Neural progenitor cell (in vitro differentiated cells): ENCODE data around the gene PLCZ1. TPM values are rescaled to one million over a fixed set of nuclear protein-coding genes. Genes with fewer than 3 reads are reported as not detected.
"Not testable (repeated sequence)": the region's sequence is repeated elsewhere in the genome, so short reads cannot be mapped to it uniquely, and the experiment has no call there.

Experiments used
- DNase-seq: peaks from one replicate; pipeline ENCODE4 v3.0.0-alpha.2; 2016; ENCODE audit warnings: low spot score
- H2AFZ ChIP-seq: fragments of 200-600 bp; sonication (generic); replicated peaks from 2 replicates; pipeline ENCODE4 v1.6.1; 2016; ENCODE audit warnings: antibody characterized with exemption
- H3F3A ChIP-seq: fragments of 200-600 bp; sonication (generic); 2 replicates; pipeline ENCODE4 v1.6.1; 2016; ENCODE audit warnings: antibody characterized with exemption, low read depth
- H3K27ac ChIP-seq: fragments of 200-600 bp; sonication (generic); 2 replicates; pipeline ENCODE4 v1.5.1; 2016; ENCODE audit warnings: mild to moderate bottlenecking
- H3K27me3 ChIP-seq: fragments of 200-600 bp; sonication (generic); 2 replicates; pipeline ENCODE4 v1.6.1; 2016; ENCODE audit warnings: mild to moderate bottlenecking, moderate library complexity
- H3K36me3 ChIP-seq: fragments of 200-600 bp; sonication (generic); 2 replicates; pipeline ENCODE4 v1.5.1; 2016
- H3K4me1 ChIP-seq: fragments of 200-600 bp; sonication (generic); 2 replicates; pipeline ENCODE4 v1.6.1; 2016; ENCODE audit warnings: mixed run types
- H3K4me2 ChIP-seq: fragments of 200-600 bp; sonication (generic); 2 replicates; pipeline ENCODE4 v1.6.1; 2016
- H3K4me3 ChIP-seq: fragments of 200-600 bp; sonication (generic); 2 replicates; pipeline ENCODE4 v1.5.1; 2016
- H3K79me2 ChIP-seq: fragments of 200-600 bp; sonication (generic); 2 replicates; pipeline ENCODE4 v1.6.1; 2016; ENCODE audit warnings: low read depth
- H3K9ac ChIP-seq: fragments of 200-600 bp; sonication (generic); 2 replicates; pipeline ENCODE4 v1.6.1; 2016
- H3K9me3 ChIP-seq: fragments of 200-600 bp; sonication (generic); 2 replicates; pipeline ENCODE4 v1.5.1; 2016; ENCODE audit warnings: low read depth
- H4K20me1 ChIP-seq: fragments of 200-600 bp; sonication (generic); 2 replicates; pipeline ENCODE4 v1.6.1; 2016; ENCODE audit warnings: low read depth
- H3K27ac Mint-ChIP-seq: 3 replicates; pipeline ENCODE4 v1.8.0; 2021; ENCODE audit warnings: mixed read lengths
- H3K27me3 Mint-ChIP-seq: 2 replicates; pipeline ENCODE4 v1.8.0; 2022; ENCODE audit warnings: low read depth, mild to moderate bottlenecking, inconsistent platforms, moderate library complexity, mixed read lengths; ENCODE audit not compliant: insufficient read depth
- H3K36me3 Mint-ChIP-seq: 3 replicates; pipeline ENCODE4 v1.8.0; 2021; ENCODE audit warnings: mixed read lengths
- H3K4me1 Mint-ChIP-seq: 3 replicates; pipeline ENCODE4 v1.8.0; 2021; ENCODE audit warnings: mixed read lengths
- H3K4me3 Mint-ChIP-seq: 3 replicates; pipeline ENCODE4 v1.8.0; 2021; ENCODE audit warnings: mild to moderate bottlenecking, moderate library complexity, mixed read lengths
- H3K9me3 Mint-ChIP-seq: 3 replicates; pipeline ENCODE4 v1.8.0; 2020; ENCODE audit warnings: mixed read lengths
- EZH2 ChIP-seq: fragments of 200-600 bp; sonication (generic); IDR thresholded peaks from 2 replicates; pipeline ENCODE4 v1.6.1; 2017; ENCODE audit warnings: antibody characterized with exemption, mild to moderate bottlenecking, moderate library complexity
- EZH2phosphoT487 ChIP-seq: fragments of 200-600 bp; sonication (generic); IDR thresholded peaks from 2 replicates; pipeline ENCODE4 v1.6.1; 2017; ENCODE audit warnings: antibody characterized with exemption
- total RNA-seq: library from RNA; depleted of rRNA; stranded (reverse); fragments of >200 nt; gene quantifications from 2 replicates; pipeline ENCODE4 v1.2.3, GENCODE V29; 2015; ENCODE audit warnings: low replicate concordance
- TF ChIP-seq, protein P1 (sequence below): fragments of 200-600 bp; sonication (generic); IDR thresholded peaks from 2 replicates; pipeline ENCODE4 v1.5.1; 2017; ENCODE audit warnings: antibody characterized with exemption, mild to moderate bottlenecking

The PLCZ1 gene
- total RNA-seq, 1 donor from 2014 or later, result not detected

DNA sequence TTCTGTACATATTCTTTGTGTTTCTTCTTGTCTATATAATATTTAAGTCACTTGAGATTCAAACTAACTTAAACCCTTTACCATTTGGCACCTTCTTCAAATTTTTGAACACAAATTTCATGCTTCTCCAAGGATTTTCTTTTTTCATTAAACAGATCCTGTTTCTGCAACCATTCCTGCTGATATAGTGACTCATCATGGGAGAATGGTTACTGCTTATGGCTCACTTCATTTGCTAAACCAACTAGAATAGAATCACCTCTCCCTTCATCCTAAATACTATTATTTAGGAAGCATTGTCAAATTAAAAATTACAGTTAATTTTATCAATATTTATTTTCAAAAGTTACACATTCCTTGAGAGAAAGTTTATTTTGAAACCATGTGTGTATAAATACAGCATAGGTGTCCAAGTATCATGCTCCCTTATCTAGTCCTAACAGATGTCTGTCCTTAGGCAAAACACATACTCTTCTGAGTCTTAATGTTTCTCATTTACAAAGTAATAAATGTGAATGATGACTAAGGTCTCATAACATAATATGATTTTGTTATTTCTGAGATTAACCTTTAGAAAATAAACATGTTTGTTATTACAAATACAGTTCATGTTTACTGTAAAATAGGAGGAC is 40.7 kb downstream of the PLCZ1 start:
- Histone ChIP-seq H3K9me3 (no peaks in the 10 kb centered on the region), H3K79me2 (no peaks in the 10 kb centered on the region), H3K27me3 (no peaks in the 10 kb centered on the region), H3K4me2 (no peak overlapping the region), H4K20me1 (no peaks in the 10 kb centered on the region), H3K4me1 (no peaks in the 10 kb centered on the region), H3K9ac (no peak overlapping the region), H3K36me3 (no peaks in the 10 kb centered on the region), H3K4me3 (no peak overlapping the region), H3K27ac (no peak overlapping the region), H2AFZ (no peak overlapping the region), H3F3A (no peaks in the 10 kb centered on the region)
- H3K27me3 Mint-ChIP-seq, result peaks cover 2% of the 10 kb centered on the region
- no peak for DNase-seq
- H3K36me3 Mint-ChIP-seq, result no peaks in the 10 kb centered on the region
- H3K4me3 Mint-ChIP-seq, result no peak overlapping the region
- H3K27ac Mint-ChIP-seq, result peak overlapping the region; percentile 85
- H3K4me1 Mint-ChIP-seq, result peaks cover 12% of the 10 kb centered on the region
- peaks cover 6% of the 10 kb centered on the region for H3K9me3 Mint-ChIP-seq
- TF ChIP-seq, protein P1, sequence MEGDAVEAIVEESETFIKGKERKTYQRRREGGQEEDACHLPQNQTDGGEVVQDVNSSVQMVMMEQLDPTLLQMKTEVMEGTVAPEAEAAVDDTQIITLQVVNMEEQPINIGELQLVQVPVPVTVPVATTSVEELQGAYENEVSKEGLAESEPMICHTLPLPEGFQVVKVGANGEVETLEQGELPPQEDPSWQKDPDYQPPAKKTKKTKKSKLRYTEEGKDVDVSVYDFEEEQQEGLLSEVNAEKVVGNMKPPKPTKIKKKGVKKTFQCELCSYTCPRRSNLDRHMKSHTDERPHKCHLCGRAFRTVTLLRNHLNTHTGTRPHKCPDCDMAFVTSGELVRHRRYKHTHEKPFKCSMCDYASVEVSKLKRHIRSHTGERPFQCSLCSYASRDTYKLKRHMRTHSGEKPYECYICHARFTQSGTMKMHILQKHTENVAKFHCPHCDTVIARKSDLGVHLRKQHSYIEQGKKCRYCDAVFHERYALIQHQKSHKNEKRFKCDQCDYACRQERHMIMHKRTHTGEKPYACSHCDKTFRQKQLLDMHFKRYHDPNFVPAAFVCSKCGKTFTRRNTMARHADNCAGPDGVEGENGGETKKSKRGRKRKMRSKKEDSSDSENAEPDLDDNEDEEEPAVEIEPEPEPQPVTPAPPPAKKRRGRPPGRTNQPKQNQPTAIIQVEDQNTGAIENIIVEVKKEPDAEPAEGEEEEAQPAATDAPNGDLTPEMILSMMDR, result no peak
- no peak for TF ChIP-seq EZH2phosphoT487
- TF ChIP-seq EZH2, result no peak

DNA sequence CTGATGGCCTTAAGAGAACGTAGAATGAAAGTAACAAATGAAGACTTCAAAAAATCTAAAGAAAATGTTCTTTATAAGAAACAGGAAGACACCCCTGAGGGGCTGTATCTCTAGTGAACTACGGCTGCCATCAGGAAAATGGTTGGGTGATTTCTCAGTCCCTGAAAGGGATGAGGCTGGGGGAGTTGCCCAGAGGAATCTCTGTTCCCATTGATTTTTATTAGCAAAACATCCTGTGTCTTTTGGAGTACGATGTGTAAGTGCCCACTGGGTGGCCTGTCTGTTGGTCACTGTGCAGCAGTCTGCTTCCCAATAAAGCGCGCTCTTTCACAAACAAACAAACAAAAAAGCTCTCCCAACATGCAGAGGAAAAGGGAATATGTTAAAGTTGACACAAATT is 43.8 kb downstream of the PLCZ1 start:
- H3K4me3 ChIP-seq, H3K36me3 Mint-ChIP-seq, H3K4me2 ChIP-seq, H2AFZ ChIP-seq, H3K9ac ChIP-seq, H3K27me3 Mint-ChIP-seq, H3K4me1 ChIP-seq, H3K36me3 ChIP-seq, H3K4me1 Mint-ChIP-seq, H3K9me3 Mint-ChIP-seq, H3F3A ChIP-seq, H3K27ac Mint-ChIP-seq, H4K20me1 ChIP-seq, H3K27me3 ChIP-seq, H3K27ac ChIP-seq, H3K9me3 ChIP-seq, H3K79me2 ChIP-seq, H3K4me3 Mint-ChIP-seq, DNase-seq: not testable (repeated sequence)

DNA sequence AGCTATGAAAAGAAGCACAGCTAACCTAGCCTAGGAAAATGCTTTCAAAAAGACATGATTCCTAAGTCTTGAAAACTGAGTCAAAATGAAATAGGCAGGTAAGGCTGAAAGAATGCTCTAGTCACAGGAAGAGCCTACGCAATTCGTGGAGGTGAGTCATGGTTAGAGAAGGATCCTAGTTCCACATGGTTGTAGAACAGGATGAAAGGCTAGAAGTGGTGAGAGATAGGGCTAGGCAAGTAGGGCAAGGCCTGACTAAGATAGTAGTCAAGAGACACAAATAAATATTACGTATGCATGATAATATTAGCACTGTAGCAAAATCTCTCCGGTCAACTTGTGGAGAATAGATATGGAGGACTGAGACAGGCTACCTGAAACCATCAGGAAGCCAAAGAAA is 47.2 kb downstream of the PLCZ1 start:
- H3K27ac Mint-ChIP-seq, result no peak overlapping the region
- Histone ChIP-seq H3K4me1 (no peaks in the 10 kb centered on the region), H3K27me3 (no peaks in the 10 kb centered on the region), H2AFZ (no peak overlapping the region), H3K4me2 (no peak overlapping the region), H3K9me3 (no peaks in the 10 kb centered on the region), H3K27ac (no peak overlapping the region), H3F3A (no peaks in the 10 kb centered on the region), H3K4me3 (no peak overlapping the region), H3K9ac (no peak overlapping the region), H3K36me3 (no peaks in the 10 kb centered on the region), H3K79me2 (no peaks in the 10 kb centered on the region), H4K20me1 (no peaks in the 10 kb centered on the region)
- H3K27me3 Mint-ChIP-seq, result peaks cover 2% of the 10 kb centered on the region
- H3K4me1 Mint-ChIP-seq, result peaks cover 2% of the 10 kb centered on the region
- peaks cover 6% of the 10 kb centered on the region for H3K9me3 Mint-ChIP-seq
- no peak overlapping the region for H3K4me3 Mint-ChIP-seq
- no peak for DNase-seq
- H3K36me3 Mint-ChIP-seq, result no peaks in the 10 kb centered on the region
- TF ChIP-seq EZH2phosphoT487 (no peak), EZH2 (no peak)
- TF ChIP-seq, protein P1, result no peak

DNA sequence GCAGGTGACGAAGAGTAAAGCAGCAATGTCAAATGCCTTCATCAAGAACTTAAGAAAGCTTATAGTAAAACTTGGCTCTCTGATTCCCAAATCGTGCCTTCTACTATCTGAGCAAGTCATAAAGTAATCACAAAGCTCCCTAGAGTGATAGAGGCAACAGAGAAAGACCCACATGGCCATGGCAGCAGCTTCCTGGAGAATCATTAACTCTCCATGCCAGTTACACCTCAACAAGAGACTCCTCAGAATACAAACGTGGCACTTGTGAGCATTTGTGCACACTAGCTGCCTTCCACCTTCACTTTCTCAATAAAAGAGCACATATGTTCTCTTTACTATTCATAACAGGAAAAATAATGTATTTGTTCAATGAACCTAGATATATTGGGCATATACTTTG is 48.0 kb downstream of the PLCZ1 start:
- Histone ChIP-seq H3K27me3 (no peaks in the 10 kb centered on the region), H3K4me1 (no peaks in the 10 kb centered on the region), H3K4me3 (no peak overlapping the region), H4K20me1 (no peaks in the 10 kb centered on the region), H3K79me2 (no peaks in the 10 kb centered on the region), H2AFZ (no peak overlapping the region), H3K27ac (no peak overlapping the region), H3K9ac (no peak overlapping the region), H3K4me2 (no peak overlapping the region), H3K9me3 (no peaks in the 10 kb centered on the region), H3K36me3 (no peaks in the 10 kb centered on the region), H3F3A (no peaks in the 10 kb centered on the region)
- TF ChIP-seq, protein P1, result no peak
- TF ChIP-seq EZH2phosphoT487 (no peak), EZH2 (no peak)
- Mint-ChIP-seq H3K9me3 (peaks cover 6% of the 10 kb centered on the region), H3K4me1 (peaks cover 4% of the 10 kb centered on the region), H3K27me3 (peaks cover 2% of the 10 kb centered on the region), H3K36me3 (no peaks in the 10 kb centered on the region), H3K4me3 (no peak overlapping the region), H3K27ac (no peak overlapping the region)
- no peak for DNase-seq
